Endothelial cell of umbilical vein (primary cell): Measurements from ENCODE around the gene HGFAC. TPM values are rescaled to one million over a fixed set of nuclear protein-coding genes. Genes with fewer than 3 reads are reported as not detected.

Source experiments
- BruUV-seq: library from RNA; stranded (reverse); fragments of 400-500 nt; replicated peaks from 2 replicates; lab custom pipeline; 2021; lab: Mats Ljungman, UMichigan
- CTCF ChIA-PET: fragments of 300-600, 350-600 bp; sonication (Branson Sonifier 250); formaldehyde crosslinking; loops from one replicate; lab custom pipeline; 2021; ENCODE audit warnings: antibody characterized with exemption, inconsistent platforms; lab: Charles Lee
- POLR2A ChIA-PET: fragments of 300-600, 350-600 bp; sonication (Branson Sonifier 250); formaldehyde crosslinking; loops from one replicate; lab custom pipeline; 2021; ENCODE audit warnings: antibody characterized with exemption, inconsistent platforms; lab: Charles Lee
- DNase-seq: peaks from one replicate; pipeline ENCODE4 v3.0.0-alpha.2; 2011; ENCODE audit warnings: low read depth, low spot score
- FAIRE-seq: peaks from 2 replicates; lab custom pipeline; 2011; peaks lifted over from hg19 to GRCh38; lab: Jason Lieb, UNC
- H2AFZ ChIP-seq: 2 replicates; pipeline ENCODE4 v1.6.0; 2012; ENCODE audit warnings: low read depth, low read length, control low read depth, inconsistent platforms
- H3K27ac ChIP-seq: 2 replicates; pipeline ENCODE4 v1.5.1; 2011; ENCODE audit warnings: low read depth, mild to moderate bottlenecking, control low read depth, low read length, moderate library complexity; ENCODE audit not compliant: insufficient read depth
- H3K27me3 ChIP-seq, 2 experiments: 2 replicates each; pipeline versions ENCODE4 v1.6.0 to v1.6.1; 2011; ENCODE audit warnings: low read length in 2 of 2, mixed read lengths in 1 of 2; ENCODE audit not compliant: control insufficient read depth in 2 of 2, insufficient read depth in 2 of 2
- H3K36me3 ChIP-seq, 2 experiments: 2 replicates in 1 of 2; 3 replicates in 1 of 2; pipeline ENCODE4 v1.5.1; 2011; ENCODE audit warnings: low read length in 2 of 2, mild to moderate bottlenecking in 1 of 2, moderate library complexity in 1 of 2; ENCODE audit not compliant: control insufficient read depth in 2 of 2, insufficient read depth in 2 of 2; ENCODE audit errors: extremely low read depth in 1 of 2
- H3K4me1 ChIP-seq: 3 replicates; pipeline ENCODE4 v1.5.1; 2011; ENCODE audit warnings: mild to moderate bottlenecking, low read length; ENCODE audit not compliant: control insufficient read depth, insufficient read depth; ENCODE audit errors: extremely low read depth
- H3K4me2 ChIP-seq: 2 replicates; pipeline ENCODE4 v1.6.1; 2011; ENCODE audit warnings: low read length, control low read depth, mixed read lengths; ENCODE audit not compliant: insufficient read depth
- H3K4me3 ChIP-seq, 3 experiments: fragments of 200-600 bp in 1 of 3; sonication (generic), shearing (Covaris generic) in 1 of 3; replicated peaks in 1 of 3; 2 replicates each; pipeline ENCODE4 v1.5.1; 2011 to 2016; ENCODE audit warnings: control low read depth in 3 of 3, low read length in 3 of 3, mild to moderate bottlenecking in 2 of 3, inconsistent platforms in 1 of 3, low read depth in 1 of 3, moderate library complexity in 1 of 3; ENCODE audit not compliant: insufficient read depth in 1 of 3
- H3K79me2 ChIP-seq: 2 replicates; pipeline ENCODE4 v1.6.0; 2012; ENCODE audit warnings: low read length, inconsistent platforms; ENCODE audit not compliant: control insufficient read depth, insufficient read depth
- H3K9ac ChIP-seq: replicated peaks from 2 replicates; pipeline ENCODE3; 2011; ENCODE audit warnings: low read length, control low read depth; ENCODE audit not compliant: insufficient read depth; ENCODE audit errors: extremely low read depth
- H3K9me1 ChIP-seq: replicated peaks from 3 replicates; pipeline ENCODE4 v1.6.0; 2011; ENCODE audit warnings: mild to moderate bottlenecking, low read length; ENCODE audit not compliant: control insufficient read depth, insufficient read depth; ENCODE audit errors: extremely low read depth
- H3K9me3 ChIP-seq: replicated peaks from 2 replicates; pipeline ENCODE4 v1.5.1; 2012; ENCODE audit warnings: low read length, inconsistent platforms; ENCODE audit not compliant: control insufficient read depth, insufficient read depth
- H4K20me1 ChIP-seq: replicated peaks from 2 replicates; pipeline ENCODE3; 2011; ENCODE audit warnings: mild to moderate bottlenecking, low read length; ENCODE audit not compliant: control insufficient read depth, insufficient read depth; ENCODE audit errors: extremely low read depth
- EZH2 ChIP-seq: IDR thresholded peaks from 2 replicates; pipeline ENCODE4 v1.6.1; 2012; ENCODE audit warnings: borderline replicate concordance, low read depth, mild to moderate bottlenecking, moderate library complexity, low read length, inconsistent platforms; ENCODE audit not compliant: severe bottlenecking
- FOS ChIP-seq: IDR thresholded peaks from 2 replicates; pipeline ENCODE4 v1.6.1; 2011; ENCODE audit warnings: mild to moderate bottlenecking, low read length, moderate library complexity, borderline replicate concordance; ENCODE audit not compliant: insufficient read depth
- GATA2 ChIP-seq: IDR thresholded peaks from 2 replicates; pipeline ENCODE4 v1.7.0; 2011; ENCODE audit warnings: low read depth, mild to moderate bottlenecking, moderate library complexity, mixed read lengths, low read length; ENCODE audit not compliant: insufficient read length, insufficient read depth
- JUN ChIP-seq: IDR thresholded peaks from 2 replicates; pipeline ENCODE4 v1.6.1; 2011; ENCODE audit warnings: borderline replicate concordance, low read depth; ENCODE audit not compliant: insufficient read length, insufficient read depth
- MYC ChIP-seq: IDR thresholded peaks from one replicate; pipeline ENCODE4 v1.6.1; 2011; ENCODE audit warnings: mild to moderate bottlenecking, low read depth, low read length
- POLR2A ChIP-seq: IDR thresholded peaks from 2 replicates; pipeline ENCODE4 v1.6.1; 2012; ENCODE audit warnings: low read depth, mild to moderate bottlenecking, control low read depth, low read length
- POLR2AphosphoS5 ChIP-seq: IDR thresholded peaks from 2 replicates; pipeline ENCODE4 v1.6.1; 2012; ENCODE audit warnings: low read depth, mild to moderate bottlenecking, control low read depth, low read length, moderate library complexity; ENCODE audit not compliant: insufficient read depth
- dilution Hi-C: fragments of 300-500 bp; cut with MboI; formaldehyde crosslinking; loops from one replicate; pipeline ENCODE4 v1.15.0; 2019; ENCODE audit warnings: low sequenced_read_pairs; ENCODE audit not compliant: extremely low pct_ligation_motif_present
- intact Hi-C: fragments of 100-400 bp; cut with micrococcal nuclease; formaldehyde crosslinking; loops from one replicate; pipeline ENCODE4 v1.10.0; 2022
- polyA plus RNA-seq, 4 experiments: library from polyadenylated mRNA; depleted of rRNA in 3 of 4; stranded (reverse) in 3 of 4; unstranded in 1 of 4; fragments of >200 nt; gene quantifications; 2 replicates each; pipeline versions ENCODE4 v1.2.1 to v1.2.3, GENCODE V29; 2011 to 2012; ENCODE audit warnings: missing spikeins in 1 of 4
- total RNA-seq: library from RNA; stranded (reverse); gene quantifications from 2 replicates; pipeline ENCODE4 v1.2.3, GENCODE V29; 2021
- TF ChIP-seq, protein P1 (sequence below), 2 donors: IDR thresholded peaks; 1 replicate in 1 of 2; 2 replicates in 1 of 2; pipeline ENCODE4 v1.5.1; 2011; ENCODE audit warnings: low read length in 2 of 2, mild to moderate bottlenecking in 2 of 2, moderate library complexity in 2 of 2, control low read depth in 1 of 2, inconsistent platforms in 1 of 2, low read depth in 1 of 2; ENCODE audit not compliant: insufficient read depth in 1 of 2; ENCODE audit errors: extremely low read depth in 1 of 2
- TF ChIP-seq, protein P2 (sequence below): IDR thresholded peaks from 2 replicates; pipeline ENCODE4 v1.6.1; 2011; ENCODE audit not compliant: insufficient read depth, insufficient read length

HGFAC gene
- total and polyA plus RNA-seq, 2 donors (not counting 3 experiments of a cell fraction or from before 2014, with no cell fraction given), result 0.36 to 0.49 TPM

DNA sequence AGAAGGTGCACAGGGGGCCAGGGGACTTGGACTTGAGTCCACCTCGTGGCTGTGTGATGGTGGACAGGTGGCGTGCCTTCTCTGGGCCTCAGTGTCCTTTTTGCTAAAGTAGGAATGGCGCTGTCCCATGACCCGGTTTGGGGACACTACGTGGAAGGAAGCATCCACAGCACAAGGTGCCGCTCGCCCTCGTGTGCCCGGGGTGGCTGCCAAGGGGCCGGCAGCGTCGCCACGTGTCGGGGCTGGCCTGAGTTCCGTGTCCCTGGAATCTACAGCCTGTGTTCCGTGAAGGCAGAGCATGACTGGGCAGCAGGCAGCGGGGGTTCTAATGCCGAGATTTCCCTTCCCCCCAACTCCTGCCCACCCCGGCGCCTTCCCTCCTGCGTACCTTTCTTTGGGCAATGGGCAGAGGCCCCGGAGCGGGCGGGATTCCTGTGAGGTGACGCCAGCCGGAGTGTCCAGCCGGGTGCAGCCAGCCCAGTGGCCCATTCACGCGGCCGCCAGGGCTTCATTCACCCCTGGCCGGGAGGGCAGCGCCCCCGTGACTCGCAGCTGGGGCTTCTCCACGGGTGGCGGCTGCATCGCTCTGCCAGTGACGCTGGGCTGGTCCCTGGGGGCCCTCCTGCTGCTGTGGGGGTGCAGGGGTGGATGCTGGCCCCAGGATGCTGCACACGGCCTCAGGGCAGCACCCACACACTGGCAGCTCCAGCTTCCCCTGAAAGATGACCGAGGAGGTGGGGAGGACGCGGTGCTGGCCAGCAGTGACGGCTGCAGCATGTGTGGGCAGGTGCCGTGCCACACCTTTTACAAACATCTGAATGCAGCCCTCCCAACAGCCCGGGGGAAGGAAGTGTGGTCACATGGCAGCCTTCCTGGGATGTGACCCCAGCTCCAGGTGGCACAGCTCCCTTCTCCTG lies 42.5 kb downstream of the HGFAC start:
- no peak overlapping the region for H3K4me3 ChIP-seq
- H3K4me1 ChIP-seq, result no peaks in the 10 kb centered on the region
- ChIA-PET CTCF (no interaction called here), POLR2A (no interaction called here)
- no peak overlapping the region for H3K4me2 ChIP-seq
- TF ChIP-seq POLR2AphosphoS5 (no peak), GATA2 (no peak), MYC (no peak), POLR2A (no peak), FOS (no peak), EZH2 (no peak), JUN (no peak)
- TF ChIP-seq, protein P1, sequence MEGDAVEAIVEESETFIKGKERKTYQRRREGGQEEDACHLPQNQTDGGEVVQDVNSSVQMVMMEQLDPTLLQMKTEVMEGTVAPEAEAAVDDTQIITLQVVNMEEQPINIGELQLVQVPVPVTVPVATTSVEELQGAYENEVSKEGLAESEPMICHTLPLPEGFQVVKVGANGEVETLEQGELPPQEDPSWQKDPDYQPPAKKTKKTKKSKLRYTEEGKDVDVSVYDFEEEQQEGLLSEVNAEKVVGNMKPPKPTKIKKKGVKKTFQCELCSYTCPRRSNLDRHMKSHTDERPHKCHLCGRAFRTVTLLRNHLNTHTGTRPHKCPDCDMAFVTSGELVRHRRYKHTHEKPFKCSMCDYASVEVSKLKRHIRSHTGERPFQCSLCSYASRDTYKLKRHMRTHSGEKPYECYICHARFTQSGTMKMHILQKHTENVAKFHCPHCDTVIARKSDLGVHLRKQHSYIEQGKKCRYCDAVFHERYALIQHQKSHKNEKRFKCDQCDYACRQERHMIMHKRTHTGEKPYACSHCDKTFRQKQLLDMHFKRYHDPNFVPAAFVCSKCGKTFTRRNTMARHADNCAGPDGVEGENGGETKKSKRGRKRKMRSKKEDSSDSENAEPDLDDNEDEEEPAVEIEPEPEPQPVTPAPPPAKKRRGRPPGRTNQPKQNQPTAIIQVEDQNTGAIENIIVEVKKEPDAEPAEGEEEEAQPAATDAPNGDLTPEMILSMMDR (IDR thresholded peaks at IDR 0.05; ENCODE audit: extremely low read depth in 1 of 2, insufficient read depth in 1 of 2, low read depth in 1 of 2, low read length in 2 of 2), result no peak
- TF ChIP-seq, protein P2, sequence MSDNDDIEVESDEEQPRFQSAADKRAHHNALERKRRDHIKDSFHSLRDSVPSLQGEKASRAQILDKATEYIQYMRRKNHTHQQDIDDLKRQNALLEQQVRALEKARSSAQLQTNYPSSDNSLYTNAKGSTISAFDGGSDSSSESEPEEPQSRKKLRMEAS, result no peak
- no peaks in the 10 kb centered on the region for H4K20me1 ChIP-seq
- no peak for FAIRE-seq
- intact Hi-C loops (loop anchor here (10.0 kb wide), 1 partner anchor 460 kb away; no protein-coding TSS in a partner anchor), dilution Hi-C loops (no loop called here)
- H3K36me3 ChIP-seq, result no peaks in the 10 kb centered on the region
- H3K9me3 ChIP-seq, result no peaks in the 10 kb centered on the region
- no peak overlapping the region for H3K27ac ChIP-seq
- no peak for DNase-seq
- peaks cover 2 to 14% of the 10 kb centered on the region in 2 experiments for H3K27me3 ChIP-seq
- H3K9me1 ChIP-seq, result no peaks in the 10 kb centered on the region
- H3K9ac ChIP-seq, result no peak overlapping the region
- no peaks in the 10 kb centered on the region for H3K79me2 ChIP-seq
- no peak overlapping the region for H2AFZ ChIP-seq
- no TSS peak for BruUV-seq
